ENCODE measurements around the gene PALLD. TPM values are rescaled to one million over a fixed set of nuclear protein-coding genes. Genes with fewer than 3 reads are reported as not detected.
"Not testable (repeated sequence)": the region's sequence is repeated elsewhere in the genome, so short reads cannot be mapped to it uniquely, and the experiment has no call there.

PALLD gene
- total RNA-seq, 1 experiment from 2014 or later, result 0.51 TPM

DNA sequence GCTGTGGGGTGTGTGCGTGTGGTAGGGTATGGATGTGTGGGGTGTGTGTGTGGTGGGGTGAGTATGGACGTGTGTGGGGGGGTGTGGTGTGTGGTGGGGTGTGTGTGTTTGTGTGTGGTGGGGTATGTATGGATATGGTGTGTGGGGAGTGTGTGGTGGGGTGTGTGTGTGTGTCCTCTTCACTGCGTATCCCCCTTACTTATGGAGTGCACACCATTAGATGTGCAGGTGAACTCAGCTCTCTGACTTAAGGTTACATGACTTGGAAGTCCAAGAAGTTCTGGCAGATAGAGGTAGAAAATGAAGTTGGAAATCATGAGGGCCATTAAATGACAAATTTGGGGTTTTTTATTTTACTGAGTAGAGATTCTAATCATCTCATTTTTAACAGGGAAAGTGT, 182.5 kb downstream of the PALLD start:
- in situ Hi-C loops (cut with HindIII; ENCODE audit: low sequenced_read_pairs), result no loop called here
- DNase-seq (ENCODE audit: low spot score), result no peak

DNA sequence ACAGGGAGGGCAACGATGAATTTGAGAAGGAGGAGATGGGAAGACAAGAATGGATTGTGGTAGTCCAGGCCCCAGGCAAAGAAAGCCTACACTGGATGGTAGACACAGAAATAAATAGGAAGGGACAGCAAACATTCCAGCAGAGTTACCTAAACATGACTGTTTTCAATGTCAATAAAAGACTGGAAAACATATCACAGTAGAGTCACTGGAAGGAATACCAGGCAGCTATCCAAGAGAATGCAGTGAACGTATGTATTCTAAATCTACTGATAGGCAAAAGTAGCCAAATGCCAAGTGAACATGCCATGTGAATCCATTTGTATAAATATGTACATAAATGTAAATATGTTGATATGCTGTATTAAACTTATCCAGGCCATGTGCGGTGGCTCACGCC, 183.0 kb downstream of the PALLD start:
- no peak for DNase-seq (ENCODE audit: low spot score)
- in situ Hi-C loops (cut with HindIII; ENCODE audit: low sequenced_read_pairs), result no loop called here

DNA sequence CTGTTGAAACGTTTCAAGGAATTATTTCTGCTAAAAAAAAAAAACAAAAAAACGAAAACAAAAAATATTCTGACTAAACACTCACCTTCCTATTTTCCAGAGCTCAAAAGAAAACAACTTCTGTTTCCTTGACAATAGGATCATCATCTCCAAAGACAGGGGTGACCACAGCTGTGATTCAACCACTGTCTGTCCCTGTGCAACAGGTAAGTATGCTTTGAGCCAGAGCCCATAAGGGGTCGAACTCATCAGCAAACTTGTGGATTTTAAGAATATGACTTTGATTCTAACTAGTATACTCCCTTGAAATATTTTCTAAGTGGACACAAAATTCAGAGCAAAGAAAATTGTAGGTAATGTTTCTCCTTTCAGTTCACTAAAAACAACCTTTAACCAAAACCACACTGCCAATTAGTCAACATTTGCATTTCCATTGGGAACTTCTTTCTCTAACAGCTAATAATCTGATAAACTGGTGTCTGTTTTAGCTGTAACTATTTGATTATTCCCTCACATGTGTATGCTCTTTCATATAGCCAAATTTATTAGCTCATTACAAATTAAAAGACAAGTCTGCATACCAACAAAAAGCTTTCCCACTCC, 186.1 kb downstream of the PALLD start:
- in situ Hi-C loops (cut with HindIII; ENCODE audit: low sequenced_read_pairs), result no loop called here
- DNase-seq (ENCODE audit: low spot score), result no peak

DNA sequence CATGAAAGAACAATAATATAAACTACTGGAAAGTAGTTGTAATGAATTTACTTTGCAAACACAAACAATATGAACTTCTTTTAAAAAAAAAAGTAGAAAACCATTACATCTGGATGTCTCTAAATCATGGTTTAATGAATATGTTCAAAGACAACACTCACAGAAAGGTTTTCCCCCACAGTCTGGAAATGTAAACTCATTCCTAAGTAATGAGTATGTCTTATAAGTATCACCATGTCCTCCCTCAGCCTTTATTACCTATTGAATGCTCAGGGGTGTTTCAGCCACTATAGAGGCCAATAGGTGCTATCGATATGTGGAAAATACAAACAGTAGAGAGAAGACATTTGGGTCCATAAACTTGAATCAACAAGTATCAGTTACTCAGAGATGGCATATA, 186.7 kb downstream of the PALLD start:
- no peak for DNase-seq (ENCODE audit: low spot score)
- in situ Hi-C loops (cut with HindIII; ENCODE audit: low sequenced_read_pairs), result no loop called here

DNA sequence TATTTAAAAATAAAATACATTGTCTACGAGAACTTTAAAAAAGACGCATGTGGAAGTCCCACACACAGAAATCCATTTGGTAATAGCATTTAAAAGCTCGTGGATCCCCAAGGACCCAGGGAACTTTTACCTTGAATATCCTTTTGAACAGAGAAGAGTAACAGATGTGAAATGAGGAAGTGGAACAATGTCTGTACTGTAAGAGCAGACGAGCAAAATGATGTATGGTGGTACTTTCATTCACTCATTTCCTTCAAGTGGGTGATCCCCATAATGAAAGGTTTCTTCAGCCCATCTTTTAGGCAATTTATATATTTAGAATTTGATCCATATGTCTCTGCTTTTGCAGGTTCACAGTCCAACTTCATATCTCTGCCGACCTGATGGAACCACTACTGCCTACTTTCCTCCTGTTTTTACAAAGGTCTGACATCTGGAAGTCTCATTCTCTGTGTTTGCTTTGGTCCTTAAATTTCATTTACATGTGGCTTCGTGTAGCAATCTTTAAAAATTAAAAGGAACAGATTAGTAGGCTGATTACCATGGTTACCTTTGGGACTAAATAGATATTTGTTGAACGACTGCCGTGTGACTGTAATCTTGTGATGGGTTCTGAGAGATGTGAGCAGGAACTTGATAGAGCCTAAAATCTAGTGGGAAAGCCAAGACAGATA, 188.4 kb downstream of the PALLD start:
- DNase-seq (ENCODE audit: low spot score), result no peak
- in situ Hi-C loops (cut with HindIII; ENCODE audit: low sequenced_read_pairs), result no loop called here

DNA sequence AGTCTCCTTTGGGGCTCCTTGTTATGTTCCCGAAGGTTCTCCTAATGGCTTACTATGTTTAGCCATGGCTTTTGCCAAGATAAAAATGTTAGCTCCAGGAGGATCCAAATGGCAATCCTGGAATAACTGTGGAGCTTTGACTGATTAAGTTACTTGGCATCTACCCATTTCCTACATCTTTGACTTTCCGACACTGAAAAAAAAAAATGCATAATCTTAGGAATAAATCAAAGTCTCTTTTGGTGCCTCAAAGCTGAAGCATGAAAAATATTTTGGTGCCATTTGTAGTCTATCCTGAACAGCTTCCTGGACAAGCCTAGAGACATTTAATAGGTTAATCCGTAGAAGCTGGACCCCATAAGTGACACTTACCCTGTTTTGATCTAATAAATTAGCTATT, 191.7 kb downstream of the PALLD start:
- in situ Hi-C loops (cut with HindIII; ENCODE audit: low sequenced_read_pairs), result no loop called here
- DNase-seq (ENCODE audit: low spot score), result no peak

DNA sequence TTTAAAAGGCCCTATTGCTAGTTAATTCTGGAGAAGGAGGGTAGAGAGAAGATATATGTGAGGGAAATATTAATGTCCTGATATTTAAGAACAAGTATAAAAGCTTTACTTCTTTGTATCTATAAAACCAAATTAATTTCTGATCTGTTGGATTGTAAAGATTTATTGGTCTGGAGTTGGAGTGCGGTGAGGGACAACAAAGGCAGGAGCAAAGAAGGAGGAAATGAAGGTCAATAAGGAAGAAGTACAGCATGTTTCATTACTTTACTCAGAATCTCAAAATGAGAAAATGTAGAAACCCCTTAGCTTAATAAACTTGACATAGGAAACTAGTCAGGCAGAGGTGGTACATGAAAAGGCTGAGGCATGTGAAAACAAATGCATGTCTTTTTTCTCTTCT, 192.9 kb downstream of the PALLD start:
- no peak for DNase-seq (ENCODE audit: low spot score)
- in situ Hi-C loops (cut with HindIII; ENCODE audit: low sequenced_read_pairs), result no loop called here

DNA sequence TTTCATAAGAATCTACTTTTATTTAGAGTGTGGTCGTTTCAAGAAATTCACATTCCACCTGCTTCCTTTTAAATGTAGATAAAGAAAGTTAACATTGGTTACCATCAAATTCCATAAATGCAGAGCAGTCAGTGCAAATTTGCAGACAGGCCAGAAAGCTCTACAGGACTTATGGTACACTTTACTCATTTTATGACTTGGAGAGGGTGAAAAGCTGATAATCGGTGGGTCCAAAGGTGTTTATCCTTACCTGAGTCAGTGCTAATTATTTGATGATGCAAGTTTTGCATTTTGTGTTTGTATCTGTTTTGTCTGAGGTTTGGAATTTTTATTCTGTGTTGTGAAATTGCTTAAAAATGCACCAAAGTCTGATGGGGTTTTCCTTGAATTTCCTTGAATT, 193.3 kb downstream of the PALLD start:
- in situ Hi-C loops (cut with HindIII; ENCODE audit: low sequenced_read_pairs), result no loop called here
- no peak for DNase-seq (ENCODE audit: low spot score)

DNA sequence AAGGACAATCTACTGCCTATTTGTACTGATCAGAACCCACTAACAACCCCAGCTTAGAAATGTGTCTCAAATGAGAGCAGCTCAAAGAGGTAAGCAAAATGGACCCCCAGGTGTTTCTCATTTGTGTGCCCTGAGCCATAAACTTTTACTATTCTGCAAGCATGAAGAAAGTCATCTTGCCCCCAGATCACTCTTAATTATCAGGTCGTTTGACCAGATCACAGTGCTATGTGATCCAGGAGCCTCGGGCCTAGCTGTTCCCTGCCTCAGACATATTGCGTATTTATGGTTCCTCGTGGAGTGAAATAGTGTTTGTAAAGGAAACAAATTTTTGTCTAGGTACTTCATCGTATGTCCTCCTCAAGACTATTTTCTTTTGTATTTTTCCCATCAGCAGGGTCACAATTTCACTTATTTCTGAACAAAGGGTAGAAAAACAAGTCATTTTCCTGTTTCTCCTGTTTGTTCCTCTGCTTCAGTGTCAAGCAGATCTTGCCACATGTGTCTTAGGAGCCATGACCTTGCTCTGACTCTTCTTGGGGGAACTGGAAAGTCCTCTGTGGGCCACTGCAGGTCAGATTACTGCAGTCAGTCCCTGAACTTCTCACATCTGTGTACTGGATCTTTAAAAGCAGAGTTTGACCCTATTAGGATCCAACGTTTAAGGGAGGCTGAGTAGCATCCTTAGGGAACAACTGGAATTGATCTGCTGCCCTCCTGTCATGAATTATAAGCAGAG, 194.9 kb downstream of the PALLD start:
- in situ Hi-C loops (cut with HindIII; ENCODE audit: low sequenced_read_pairs), result no loop called here

DNA sequence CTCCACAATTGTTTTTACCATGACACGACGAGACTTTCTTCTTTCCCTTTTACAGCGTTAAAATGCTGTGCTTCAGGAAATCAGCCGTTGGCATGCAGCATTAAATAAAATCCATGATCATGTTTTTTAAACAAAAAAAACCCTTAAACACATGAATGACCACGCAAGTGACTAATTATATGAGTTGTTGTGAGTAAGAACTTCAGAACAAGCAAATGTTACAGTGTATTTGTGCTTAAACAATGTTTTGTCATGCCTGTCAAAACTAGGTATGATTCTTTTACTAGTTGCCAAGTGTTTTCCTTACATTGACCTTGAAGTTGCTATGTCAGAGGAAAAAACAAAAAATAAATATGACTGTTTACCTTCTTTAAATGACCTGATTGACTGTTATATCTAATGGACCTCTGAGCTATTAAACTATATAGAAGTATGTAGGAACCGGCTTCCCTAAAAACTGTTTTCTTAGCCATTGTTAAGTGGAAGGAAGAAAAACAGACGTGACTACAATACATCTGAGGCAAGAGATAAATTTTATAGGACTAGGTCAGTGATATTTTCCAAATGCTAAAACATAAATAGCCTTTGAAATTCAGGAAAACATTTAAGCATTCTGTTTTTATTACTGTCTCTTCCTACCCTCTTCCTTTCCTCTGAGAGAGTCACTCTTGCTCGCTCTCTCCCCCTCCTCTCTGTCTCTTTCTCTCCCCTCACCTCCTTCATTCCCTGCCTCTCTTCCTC, 197.1 kb downstream of the PALLD start:
- in situ Hi-C loops (cut with HindIII; ENCODE audit: low sequenced_read_pairs), result no loop called here
- no peak for DNase-seq (ENCODE audit: low spot score)

More for the DNA sequence above, 194.9 kb downstream of the PALLD start:
- no peak for DNase-seq (ENCODE audit: low spot score)

DNA sequence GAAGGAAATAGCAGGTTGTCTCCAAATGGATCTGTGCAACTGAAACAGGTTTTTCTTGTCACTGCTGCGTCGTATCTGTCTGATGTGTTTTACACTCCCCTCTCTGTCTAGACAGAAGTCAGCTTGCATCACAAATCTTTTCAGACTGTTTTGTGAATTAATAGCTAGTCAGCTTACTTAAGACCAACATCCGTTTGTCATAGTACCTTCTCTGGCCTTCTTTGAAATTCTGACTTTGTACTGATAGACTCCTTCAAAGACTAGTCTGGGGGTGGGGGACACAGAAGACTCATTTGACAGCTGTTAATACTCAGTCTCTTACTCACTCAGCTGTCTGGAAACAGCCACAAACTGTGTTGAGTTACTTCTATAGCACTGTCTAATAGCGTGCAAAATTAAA, 197.8 kb downstream of the PALLD start:
- no peak for DNase-seq (ENCODE audit: low spot score)
- in situ Hi-C loops (cut with HindIII; ENCODE audit: low sequenced_read_pairs), result no loop called here

DNA sequence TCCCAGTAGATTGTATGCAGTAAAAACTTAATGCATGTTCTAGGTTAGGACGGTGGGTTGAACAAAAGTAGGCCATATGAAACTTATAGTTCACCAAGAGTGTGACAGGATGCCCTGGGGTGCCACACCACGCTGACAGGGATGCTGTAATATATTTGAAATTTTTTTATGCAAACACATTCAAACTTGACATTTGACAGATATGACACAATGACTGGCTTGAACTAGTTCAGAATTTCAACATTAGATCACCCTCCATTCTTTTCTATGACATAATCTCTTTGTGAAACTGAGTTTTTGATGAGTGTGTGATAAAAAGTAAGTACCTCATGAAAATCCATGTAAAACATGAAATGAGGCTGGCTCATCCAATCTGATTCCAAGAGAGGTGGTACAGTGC, 198.4 kb downstream of the PALLD start:
- DNase-seq (ENCODE audit: low spot score), result no peak
- in situ Hi-C loops (cut with HindIII; ENCODE audit: low sequenced_read_pairs), result no loop called here

DNA sequence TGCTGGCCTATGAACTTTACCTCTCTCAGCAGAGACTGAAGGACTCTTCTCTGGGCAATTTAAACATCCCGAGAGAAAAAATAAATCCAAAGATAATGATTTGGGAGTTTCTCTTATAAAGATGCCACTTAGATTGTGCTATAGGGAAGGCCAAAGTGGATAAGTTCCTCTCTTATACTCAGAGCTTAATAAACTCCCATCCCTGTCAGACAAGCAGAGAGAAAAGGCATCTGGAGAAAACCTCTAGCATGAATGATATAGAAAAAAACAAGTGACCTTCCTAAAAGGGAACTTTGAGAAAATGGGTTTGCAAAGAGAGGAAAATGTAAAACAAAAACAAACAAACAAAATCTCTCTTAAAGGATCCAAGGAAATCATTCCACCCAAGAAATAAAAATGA, 199.4 kb downstream of the PALLD start:
- no peak for DNase-seq (ENCODE audit: low spot score)
- in situ Hi-C loops (cut with HindIII; ENCODE audit: low sequenced_read_pairs), result no loop called here

DNA sequence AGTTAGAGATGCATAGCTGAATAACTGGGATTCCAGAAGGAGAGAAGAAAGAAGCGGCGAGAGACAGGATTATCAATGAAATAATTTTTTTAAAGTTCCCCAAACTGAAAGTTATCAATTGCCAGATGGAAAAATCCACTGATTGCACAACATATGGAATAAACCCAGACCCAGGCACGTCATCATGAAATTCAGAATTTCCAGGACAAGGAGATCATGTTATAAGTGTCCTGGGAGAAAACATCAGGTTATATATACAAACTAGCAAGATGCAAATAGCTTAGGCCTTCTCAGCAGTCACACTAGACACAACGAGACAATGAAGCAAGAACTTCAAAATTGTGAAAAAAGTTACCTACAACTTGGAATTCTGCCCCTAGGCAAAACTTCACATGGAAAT, 200.0 kb downstream of the PALLD start:
- in situ Hi-C loops (cut with HindIII; ENCODE audit: low sequenced_read_pairs), result no loop called here

DNA sequence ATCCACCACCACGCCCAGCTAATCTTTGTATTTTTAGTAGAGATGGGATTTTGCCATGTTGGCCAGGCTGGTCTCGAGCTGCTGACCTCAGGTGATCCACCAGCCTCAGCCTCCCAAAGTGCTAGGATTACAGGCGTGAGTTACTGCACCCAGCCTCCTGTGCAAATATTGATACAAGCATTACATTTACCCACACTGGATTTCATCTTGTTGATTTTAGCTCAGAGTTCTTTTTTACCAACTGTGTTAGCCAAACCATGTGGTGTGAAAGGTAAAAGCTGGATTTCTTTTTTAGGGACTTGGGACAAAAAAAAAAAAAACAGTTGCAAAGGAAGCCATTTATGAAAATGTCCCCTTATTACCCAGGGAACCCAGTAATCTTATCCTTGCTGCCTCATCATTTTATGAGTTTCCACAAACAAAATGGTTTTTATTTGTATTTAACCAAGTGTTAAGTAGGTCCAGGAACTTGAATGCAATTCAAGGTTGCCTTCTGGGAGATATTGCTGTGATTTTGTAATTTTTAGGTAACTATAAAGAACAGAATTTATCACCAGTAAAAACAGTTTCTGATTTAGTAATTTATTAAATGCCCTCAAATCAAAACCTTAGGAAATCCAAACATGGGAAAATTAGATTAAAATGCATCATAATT, 202.5 kb downstream of the PALLD start:
- DNase-seq (ENCODE audit: low spot score), result no peak
- in situ Hi-C loops (cut with HindIII; ENCODE audit: low sequenced_read_pairs), result no loop called here

More for the DNA sequence above, 200.0 kb downstream of the PALLD start:
- no peak for DNase-seq (ENCODE audit: low spot score)

DNA sequence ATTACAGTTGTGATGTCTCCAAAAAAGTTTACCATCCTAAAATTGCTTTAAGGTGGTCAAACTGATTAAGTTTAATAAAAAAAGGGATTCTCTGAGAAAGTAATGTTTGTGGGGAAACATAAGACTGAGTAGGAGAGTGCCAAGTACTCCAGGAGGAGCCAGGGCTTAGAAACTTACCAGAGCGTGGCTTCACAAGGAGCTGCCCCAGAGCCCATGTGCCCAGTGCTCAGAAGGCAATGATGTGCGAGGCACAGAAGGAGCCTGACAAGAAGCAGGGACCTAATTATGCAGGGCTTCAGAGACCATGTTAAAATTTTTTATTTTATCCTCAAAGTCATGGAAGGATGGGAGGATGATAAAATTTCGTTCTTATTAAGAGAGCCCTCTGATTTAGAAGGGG, 204.2 kb downstream of the PALLD start:
- no peak for DNase-seq (ENCODE audit: low spot score)
- in situ Hi-C loops (cut with HindIII; ENCODE audit: low sequenced_read_pairs), result no loop called here

DNA sequence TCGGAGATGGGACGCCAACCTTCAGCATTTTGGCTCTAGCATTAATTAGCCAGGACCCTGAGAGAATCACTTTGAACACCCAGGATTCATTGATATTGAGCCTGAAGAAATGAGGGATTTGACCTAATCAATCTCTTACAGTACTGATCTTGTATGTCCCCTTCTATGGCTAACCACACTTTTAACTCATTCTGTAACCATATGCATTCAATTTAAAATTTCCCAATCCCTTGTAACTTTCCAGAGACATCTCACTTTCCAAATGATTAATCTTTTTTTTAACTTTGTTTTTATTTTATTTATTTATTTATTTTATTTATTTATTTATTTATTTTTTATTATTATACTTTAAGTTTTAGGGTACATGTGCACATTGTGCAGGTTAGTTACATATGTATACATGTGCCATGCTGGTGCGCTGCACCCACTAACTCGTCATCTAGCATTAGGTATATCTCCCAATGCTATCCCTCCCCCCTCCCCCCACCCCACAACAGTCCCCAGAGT, 205.8 kb downstream of the PALLD start:
- in situ Hi-C loops (cut with HindIII; ENCODE audit: low sequenced_read_pairs); DNase-seq (ENCODE audit: low spot score): not testable (repeated sequence)

DNA sequence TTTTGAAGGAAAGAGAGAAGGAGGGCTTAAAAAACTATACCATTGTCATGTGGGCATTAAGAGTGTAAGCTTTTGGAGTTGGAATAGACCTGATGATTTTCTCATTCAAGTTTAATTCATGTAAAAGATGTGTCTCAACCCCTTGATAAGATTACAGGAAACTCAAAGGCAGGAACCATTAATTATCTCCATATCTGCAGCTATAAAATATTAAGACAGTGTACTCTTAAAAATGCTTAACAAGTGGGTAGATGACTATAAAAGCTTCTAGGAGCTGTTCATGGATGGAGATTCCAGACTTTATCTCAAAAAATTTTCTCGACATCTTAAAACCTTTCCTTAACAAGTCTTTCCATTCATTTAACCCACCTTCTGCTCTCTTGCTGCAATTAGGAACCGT, 208.3 kb downstream of the PALLD start:
- DNase-seq (ENCODE audit: low spot score), result no peak
- in situ Hi-C loops (cut with HindIII; ENCODE audit: low sequenced_read_pairs), result no loop called here

DNA sequence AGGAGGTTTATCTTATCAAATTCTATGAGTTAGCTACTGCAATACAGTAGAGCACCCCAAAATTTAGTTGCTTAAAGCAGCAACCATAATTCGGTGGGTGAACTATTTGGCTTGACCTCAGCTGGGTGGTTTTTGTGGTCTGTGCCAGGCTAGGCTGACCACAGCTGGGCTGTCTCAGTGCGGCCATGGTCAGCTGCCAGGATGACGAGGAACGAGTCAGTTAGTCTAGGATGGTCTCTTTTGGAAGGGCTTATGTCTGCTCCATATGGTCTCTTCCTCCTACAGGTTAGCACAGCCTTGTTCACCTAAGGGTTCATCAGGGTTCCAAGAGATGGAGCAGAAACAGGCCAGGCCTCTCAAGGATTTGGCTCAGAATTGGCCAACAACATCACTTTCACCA, 210.4 kb downstream of the PALLD start:
- in situ Hi-C loops (cut with HindIII; ENCODE audit: low sequenced_read_pairs), result no loop called here

More for the DNA sequence above, 210.4 kb downstream of the PALLD start:
- no peak for DNase-seq (ENCODE audit: low spot score)
